ENCODE measurements around the gene TCEA2.

GRCh38 chr20:64095927-64096326, 32.9 kb downstream of the TCEA2 start:
- TF ChIP-seq POLR2A (IDR thresholded peaks at IDR 0.05; ENCODE audit: low read length) (no peak), GATA1 (IDR thresholded peaks at IDR 0.05; ENCODE audit: low read depth, low read length) (no peak)

Data from erythroblast (primary cell).